ENCODE measurements around the gene GNB5. TPM values are rescaled to one million over a fixed set of nuclear protein-coding genes. Genes with fewer than 3 reads are reported as not detected.
A peak's percentile ranks its signal among the peaks of the same experiment; 100 is the strongest.

Gene GNB5
- total and polyA plus RNA-seq, 2 of the 13 experiments (the other 11 are each of a cell fraction or from before 2014, with no cell fraction given), result 13.7 to 14.4 TPM

GRCh38 chr15:52179278-52180195 is 11.7 kb downstream of the GNB5 start (continued):
- TF ChIP-seq ZBED4 (CRISPR knock-in tag; IDR thresholded peaks at IDR 0.05; ENCODE audit: borderline replicate concordance), result no peak
- TF ChIP-seq NAIF1 (CRISPR knock-in tag; IDR thresholded peaks at IDR 0.05; ENCODE audit: borderline replicate concordance), result no peak
- 0 out of 2 replicates have a peak, but pooled peaks have one; percentile 34 for TF ChIP-seq TOPORS (CRISPR knock-in tag; IDR thresholded peaks at IDR 0.05)
- TF ChIP-seq, protein P1, sequence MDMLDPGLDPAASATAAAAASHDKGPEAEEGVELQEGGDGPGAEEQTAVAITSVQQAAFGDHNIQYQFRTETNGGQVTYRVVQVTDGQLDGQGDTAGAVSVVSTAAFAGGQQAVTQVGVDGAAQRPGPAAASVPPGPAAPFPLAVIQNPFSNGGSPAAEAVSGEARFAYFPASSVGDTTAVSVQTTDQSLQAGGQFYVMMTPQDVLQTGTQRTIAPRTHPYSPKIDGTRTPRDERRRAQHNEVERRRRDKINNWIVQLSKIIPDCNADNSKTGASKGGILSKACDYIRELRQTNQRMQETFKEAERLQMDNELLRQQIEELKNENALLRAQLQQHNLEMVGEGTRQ (IDR thresholded peaks at IDR 0.05; ENCODE audit: low read depth, low read length), result no peak
- TF ChIP-seq, protein P1 (CRISPR knock-in tag; IDR thresholded peaks at IDR 0.05; ENCODE audit: borderline replicate concordance), result no peak
- TF ChIP-seq THAP11 (CRISPR knock-in tag; IDR thresholded peaks at IDR 0.05), result peak; percentile 21; the same call in 1 of the 2 replicates
- TF ChIP-seq ZSCAN31 (CRISPR knock-in tag; IDR thresholded peaks at IDR 0.05; ENCODE audit: low read depth), result 0 out of 2 replicates have a peak, but pooled peaks have one; percentile 28
- TF ChIP-seq GABPB1 (CRISPR knock-in tag; IDR thresholded peaks at IDR 0.05), result peak; percentile 61; the same call in 1 of the 2 replicates
- TF ChIP-seq PRPF4 (IDR thresholded peaks at IDR 0.05; ENCODE audit: low read depth, low read length, poor library complexity, severe bottlenecking), result no peak
- TF ChIP-seq ZBTB8A (CRISPR knock-in tag; IDR thresholded peaks at IDR 0.05; ENCODE audit: borderline replicate concordance, low read depth), result no peak
- TF ChIP-seq PHF20 (CRISPR knock-in tag; IDR thresholded peaks at IDR 0.05), result no peak
- TF ChIP-seq NONO (IDR thresholded peaks at IDR 0.05), result no peak
- peak; percentile 51 for TF ChIP-seq NONO (CRISPR knock-in tag; conservative IDR thresholded peaks at IDR 0.05)
- no peak for TF ChIP-seq ZSCAN20 (CRISPR knock-in tag; IDR thresholded peaks at IDR 0.05; ENCODE audit: borderline replicate concordance)
- TF ChIP-seq EEA1 (CRISPR knock-in tag; IDR thresholded peaks at IDR 0.05; ENCODE audit: borderline replicate concordance), result no peak
- TF ChIP-seq HOXA3 (CRISPR knock-in tag; IDR thresholded peaks at IDR 0.05), result peak; percentile 13
- TF ChIP-seq ZNF782 (CRISPR knock-in tag; IDR thresholded peaks at IDR 0.05; ENCODE audit: borderline replicate concordance), result no peak
- TF ChIP-seq ZBTB20 (CRISPR knock-in tag; IDR thresholded peaks at IDR 0.05; ENCODE audit: borderline replicate concordance, low read depth), result 0 out of 2 replicates have a peak, but pooled peaks have one; percentile 41
- peak; percentile 12; the same call in 1 of the 2 replicates for TF ChIP-seq HDAC2 (CRISPR knock-in tag; IDR thresholded peaks at IDR 0.05)
- TF ChIP-seq GPN1 (CRISPR knock-in tag; IDR thresholded peaks at IDR 0.05; ENCODE audit: borderline replicate concordance), result no peak
- no peak for TF ChIP-seq REL (CRISPR knock-in tag; conservative IDR thresholded peaks at IDR 0.05)
- TF ChIP-seq ZNF772 (CRISPR knock-in tag; IDR thresholded peaks at IDR 0.05), result no peak
- TF ChIP-seq KDM3A (CRISPR knock-in tag; IDR thresholded peaks at IDR 0.05; ENCODE audit: low read depth), result no peak
- TF ChIP-seq DMAP1 (CRISPR knock-in tag; IDR thresholded peaks at IDR 0.05), result no peak
- 0 out of 2 replicates have a peak, but pooled peaks have one; percentile 48 for TF ChIP-seq BRD4 (CRISPR knock-in tag; IDR thresholded peaks at IDR 0.05)

Measured in HepG2 (cell line).